HEK293T (cell line): ENCODE results near the gene PFKP.
A peak's percentile ranks its signal among the peaks of the same experiment; 100 is the strongest.

ENCODE experiments used
- CTCF ChIA-PET: fragments of 350-600 bp; formaldehyde crosslinking; extraction: SDS; loops from one replicate; lab custom pipeline; 2021; ENCODE audit warnings: antibody characterized with exemption, inconsistent platforms; lab: Yijun Ruan, JAX
- POLR2A ChIA-PET: fragments of 350-600 bp; formaldehyde crosslinking; extraction: SDS; loops from one replicate; lab custom pipeline; 2020; ENCODE audit warnings: antibody characterized with exemption, inconsistent platforms; lab: Yijun Ruan, JAX
- DNase-seq: peaks from one replicate; pipeline ENCODE4 v3.0.0; 2012; ENCODE audit warnings: mixed read lengths; ENCODE audit errors: extremely low spot score
- ARNT ChIP-seq: fragments of 450-650 bp; IDR thresholded peaks from 2 replicates; pipeline ENCODE4 v1.6.1; 2017; ENCODE audit warnings: mild to moderate bottlenecking
- BHLHE40 ChIP-seq: fragments of 450-650 bp; IDR thresholded peaks from 2 replicates; pipeline ENCODE4 v1.6.1; 2016; ENCODE audit warnings: mild to moderate bottlenecking, moderate library complexity, borderline replicate concordance
- CTBP1 ChIP-seq: fragments of 450-650 bp; IDR thresholded peaks from 2 replicates; pipeline ENCODE4 v1.6.1; 2016; ENCODE audit warnings: borderline replicate concordance
- ELF4 ChIP-seq: fragments of 450-650 bp; IDR thresholded peaks from 2 replicates; pipeline ENCODE4 v1.6.1; 2017; ENCODE audit warnings: antibody characterized with exemption
- FOXA1 ChIP-seq: fragments of 450-650 bp; IDR thresholded peaks from 2 replicates; pipeline ENCODE4 v1.6.1; 2016; ENCODE audit warnings: mild to moderate bottlenecking
- FOXK2 ChIP-seq: fragments of 450-650 bp; IDR thresholded peaks from 2 replicates; pipeline ENCODE4 v1.6.1; 2016; ENCODE audit warnings: mild to moderate bottlenecking
- FOXM1 ChIP-seq: fragments of 450-650 bp; IDR thresholded peaks from 2 replicates; pipeline ENCODE4 v1.6.1; 2017; ENCODE audit warnings: mild to moderate bottlenecking, borderline replicate concordance
- HDGF ChIP-seq: fragments of 450-650 bp; IDR thresholded peaks from 2 replicates; pipeline ENCODE4 v1.6.1; 2017; ENCODE audit warnings: antibody characterized with exemption, borderline replicate concordance
- L3MBTL2 ChIP-seq: fragments of 450-650 bp; conservative IDR thresholded peaks from 2 replicates; pipeline ENCODE4 v1.6.1; 2016; ENCODE audit warnings: mild to moderate bottlenecking
- LEF1 ChIP-seq: fragments of 450-650 bp; IDR thresholded peaks from 2 replicates; pipeline ENCODE4 v1.6.1; 2017; ENCODE audit warnings: mild to moderate bottlenecking, borderline replicate concordance
- NFRKB ChIP-seq: fragments of 450-650 bp; IDR thresholded peaks from 2 replicates; pipeline ENCODE4 v1.6.1; 2016; ENCODE audit warnings: mild to moderate bottlenecking, moderate library complexity
- PKNOX1 ChIP-seq: fragments of 450-650 bp; IDR thresholded peaks from 2 replicates; pipeline ENCODE4 v1.6.1; 2016
- SP1 ChIP-seq: fragments of 450-650 bp; IDR thresholded peaks from 2 replicates; pipeline ENCODE4 v1.6.1; 2017
- SUZ12 ChIP-seq: fragments of 450-650 bp; IDR thresholded peaks from 2 replicates; pipeline ENCODE4 v1.6.1; 2016; ENCODE audit warnings: mild to moderate bottlenecking
- TARDBP ChIP-seq: fragments of 450-650 bp; IDR thresholded peaks from 2 replicates; pipeline ENCODE4 v1.6.1; 2016
- ZNF384 ChIP-seq: fragments of 450-650 bp; IDR thresholded peaks from 2 replicates; pipeline ENCODE4 v1.6.1; 2016

PFKP gene

GRCh38 chr10:3067859-3068179 lies 471 bp downstream of the PFKP start:
- TF ChIP-seq PKNOX1 (no peak), CTBP1 (no peak), HDGF (no peak), TARDBP (no peak), FOXM1 (no peak), SP1 (no peak)
- ChIA-PET POLR2A (interaction anchor here (1.0 to 1.1 kb wide), 2 partner anchors 9 to 104 kb away, joined by 3 to 4 read pairs; no protein-coding TSS in a partner anchor), CTCF (interaction anchor here (0.6 kb wide), 1 partner anchor 948 kb away, joined by 4 read pairs; no protein-coding TSS in a partner anchor)
- peak; percentile 22 for DNase-seq

DNA sequence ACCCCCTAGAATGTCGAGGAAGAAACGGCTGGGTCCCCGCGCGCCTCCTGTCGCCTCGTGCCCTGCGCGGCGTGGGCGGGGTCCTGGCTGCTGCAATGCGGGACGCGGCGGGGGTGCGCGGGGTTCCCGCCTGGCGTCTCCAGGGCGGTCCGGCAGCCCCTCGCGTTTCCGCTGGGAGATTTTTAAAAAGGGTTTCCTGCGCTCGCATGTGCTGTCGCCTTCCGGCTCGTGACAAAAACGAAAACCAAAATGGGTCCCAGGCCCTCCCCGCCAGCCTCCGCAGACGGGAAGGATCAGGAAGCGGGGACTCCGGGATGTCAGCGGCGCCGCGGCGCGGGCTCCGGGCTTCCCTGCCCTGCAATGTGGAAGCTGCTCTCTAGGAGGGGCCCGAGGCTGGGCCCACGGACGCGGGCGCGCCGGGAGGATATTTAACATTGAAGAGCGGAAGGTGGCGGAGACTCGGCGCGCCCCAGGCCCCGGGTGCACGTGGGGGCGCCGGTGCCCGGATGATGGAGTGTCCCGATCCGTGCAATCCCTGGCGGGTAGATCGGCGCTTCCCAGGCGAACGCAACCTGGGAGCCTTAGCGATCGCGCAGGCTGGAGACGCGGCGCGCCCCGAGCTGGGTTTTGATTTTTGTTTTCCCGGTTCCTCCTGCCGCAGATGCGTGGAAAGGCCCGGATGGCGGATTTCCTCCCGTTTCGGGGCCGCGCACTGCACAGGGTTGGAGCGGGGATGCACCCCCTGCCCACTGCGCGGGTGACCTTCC lies 1.0 kb downstream of the PFKP start:
- CTCF ChIA-PET: interaction anchor here (0.6 kb wide), 1 partner anchor 948 kb away, joined by 4 read pairs; no protein-coding TSS in a partner anchor

GRCh38 chr10:3068968-3069737 lies 1.8 kb downstream of the PFKP start:
- ChIA-PET CTCF (no interaction called here), POLR2A (interaction anchor here (0.6 to 1.1 kb wide), 2 partner anchors 8 to 129 kb away, joined by 3 to 4 read pairs; no protein-coding TSS in a partner anchor)
- no peak for TF ChIP-seq TARDBP
- no peak for TF ChIP-seq LEF1
- no peak for TF ChIP-seq CTBP1
- no peak for TF ChIP-seq HDGF
- TF ChIP-seq PKNOX1: no peak
- TF ChIP-seq FOXA1: no peak
- no peak for TF ChIP-seq NFRKB
- no peak for TF ChIP-seq FOXK2
- no peak for DNase-seq

More for the DNA sequence above, 1.0 kb downstream of the PFKP start:
- POLR2A ChIA-PET: interaction anchor here (1.0 to 1.1 kb wide), 2 partner anchors 9 to 104 kb away, joined by 3 to 4 read pairs; no protein-coding TSS in a partner anchor
- TF ChIP-seq L3MBTL2 (peak; percentile 50; the same call in 1 of the 2 replicates), FOXM1 (no peak), ELF4 (no peak)
- peak; percentile 35 for DNase-seq

DNA sequence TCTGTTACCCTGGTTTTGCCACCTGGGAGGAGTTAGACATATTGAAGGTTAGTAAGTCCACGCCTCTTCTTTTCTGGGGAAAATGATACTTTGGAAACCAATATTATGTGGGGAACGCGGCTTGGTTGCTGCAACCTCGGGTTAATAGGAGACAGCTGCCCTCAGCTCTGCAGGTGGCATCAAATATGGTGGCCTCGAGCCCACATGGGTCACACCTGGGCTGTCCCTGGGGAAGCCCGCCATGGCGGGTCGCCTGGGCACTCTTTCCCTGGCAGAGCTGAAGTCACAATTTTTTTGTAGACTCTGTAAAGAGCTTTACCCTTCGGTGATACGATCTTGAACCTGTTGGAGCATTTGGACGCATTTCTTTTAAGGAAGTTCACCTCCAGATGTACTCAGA lies 2.5 kb downstream of the PFKP start:
- DNase-seq: no peak
- TF ChIP-seq FOXK2 (no peak), PKNOX1 (no peak)
- ChIA-PET POLR2A (interaction anchor here (0.6 kb wide), 1 partner anchor 128 kb away, joined by 3 read pairs; no protein-coding TSS in a partner anchor), CTCF (no interaction called here)

DNA sequence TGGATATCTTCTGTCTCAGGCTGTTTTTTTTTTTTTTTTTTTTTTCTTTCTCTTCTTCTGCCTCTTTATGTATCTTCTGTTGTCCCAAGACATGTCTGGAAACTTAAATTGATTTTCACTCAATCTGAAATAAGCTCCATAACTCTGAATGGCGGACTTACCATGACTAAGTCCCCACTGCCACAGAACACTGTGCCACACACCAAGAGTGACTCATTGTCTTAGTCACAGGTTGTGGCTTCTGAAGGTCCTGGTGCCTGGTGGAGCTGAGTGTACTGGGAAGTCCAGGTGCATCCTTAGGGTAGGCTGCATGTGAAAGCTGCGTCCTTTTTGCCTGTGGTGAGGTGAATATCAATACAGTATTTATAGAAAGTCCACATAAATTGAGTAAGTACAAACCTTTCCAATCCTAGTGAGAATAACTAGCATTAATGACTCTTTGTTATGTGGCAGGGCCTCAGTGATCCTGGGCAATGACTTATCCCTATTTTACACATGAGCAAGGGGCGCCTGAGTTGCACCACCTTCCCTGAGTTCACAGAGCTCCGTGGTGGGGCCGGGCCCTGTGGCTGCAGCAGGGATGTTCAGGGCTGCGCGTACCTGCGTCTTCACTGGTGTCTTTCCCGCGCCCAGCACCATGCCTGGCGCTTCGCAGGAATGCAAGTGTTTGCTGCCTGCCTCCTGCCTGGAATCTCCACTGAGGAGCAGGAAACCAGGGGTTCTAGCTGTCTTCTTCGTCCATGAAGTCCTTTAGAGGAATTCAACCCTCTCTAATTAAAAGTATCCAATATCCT lies 4.3 kb downstream of the PFKP start:
- no peak for DNase-seq
- CTCF ChIA-PET: interaction anchor here (0.5 kb wide), 1 partner anchor 18 kb away, joined by 3 read pairs; no protein-coding TSS in a partner anchor

DNA sequence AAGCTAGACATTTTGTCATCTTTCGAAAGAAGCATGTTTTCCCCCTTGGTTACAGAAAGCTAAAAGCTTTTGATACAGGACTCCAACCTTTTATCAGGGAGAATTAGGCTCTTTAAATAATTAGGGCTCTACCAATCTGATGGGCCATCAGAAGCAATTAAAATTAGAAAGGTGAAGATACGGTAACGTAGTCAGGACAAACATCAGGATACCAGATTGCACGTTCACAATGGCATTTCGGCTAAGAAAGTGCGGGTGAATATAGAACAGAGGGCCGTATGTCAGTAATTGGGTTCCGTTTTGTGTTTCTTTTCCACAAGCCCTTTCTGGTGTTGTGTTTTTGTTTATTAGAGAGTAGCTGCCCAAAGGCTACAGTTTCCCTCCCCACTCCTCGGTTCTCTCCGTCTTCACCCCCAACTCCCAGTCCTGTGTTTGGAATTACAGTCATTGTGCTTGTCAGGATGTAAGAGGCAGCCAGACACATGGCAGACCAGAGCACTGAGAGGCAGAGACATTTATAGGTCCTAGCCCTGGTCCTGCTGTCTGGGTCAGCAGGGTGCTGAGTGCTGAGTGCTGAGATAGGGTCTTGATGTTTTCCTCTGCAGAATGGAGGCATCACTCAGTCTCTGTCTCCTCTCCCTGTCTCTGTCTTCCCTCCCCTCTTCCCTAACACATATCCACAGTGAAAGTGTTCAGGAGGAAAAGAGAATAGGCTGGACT lies 5.5 kb downstream of the PFKP start:
- DNase-seq: no peak
- POLR2A ChIA-PET: no interaction called here
- TF ChIP-seq SUZ12 (no peak), BHLHE40 (no peak)
- CTCF ChIA-PET: no interaction called here

More for the DNA sequence above, 4.3 kb downstream of the PFKP start:
- POLR2A ChIA-PET: interaction anchor here (1.0 kb wide), 1 partner anchor 21 kb away, joined by 3 read pairs; no protein-coding TSS in a partner anchor
- TF ChIP-seq LEF1 (no peak), FOXK2 (no peak), ARNT (no peak), TARDBP (no peak), ZNF384 (no peak), CTBP1 (no peak), ELF4 (no peak)
